Astrocyte (in vitro differentiated cells and primary cell): ENCODE results near the gene GDF7. TPM values are rescaled to one million over a fixed set of nuclear protein-coding genes. Genes with fewer than 3 reads are reported as not detected.

ENCODE experiments used
- DNase-seq: peaks from one replicate; pipeline ENCODE4 v3.0.0-alpha.2; 2010; ENCODE audit warnings: low read depth
- FAIRE-seq: peaks from 2 replicates; lab custom pipeline; 2011; peaks lifted over from hg19 to GRCh38; lab: Jason Lieb, UNC
- H2AFZ ChIP-seq: 2 replicates; pipeline ENCODE4 v1.6.0; 2012; ENCODE audit warnings: low read depth, low read length, inconsistent platforms
- H3K27ac ChIP-seq: 2 replicates; pipeline ENCODE4 v1.5.1; 2011; ENCODE audit warnings: low read depth, low read length, inconsistent platforms
- H3K27me3 ChIP-seq: 2 replicates; pipeline ENCODE4 v1.6.0; 2011; ENCODE audit warnings: low read length, inconsistent platforms; ENCODE audit not compliant: insufficient read depth
- H3K36me3 ChIP-seq: 2 replicates; pipeline ENCODE4 v1.5.1; 2011; ENCODE audit warnings: low read length, inconsistent platforms; ENCODE audit not compliant: insufficient read depth
- H3K4me1 ChIP-seq: 2 replicates; pipeline ENCODE4 v1.5.1; 2011; ENCODE audit warnings: low read length, inconsistent platforms; ENCODE audit not compliant: insufficient read depth
- H3K4me2 ChIP-seq: 2 replicates; pipeline ENCODE4 v1.6.0; 2012; ENCODE audit warnings: low read length, inconsistent platforms
- H3K4me3 ChIP-seq: 2 replicates; pipeline ENCODE4 v1.5.1; 2011; ENCODE audit warnings: low read depth, mild to moderate bottlenecking, low read length, inconsistent platforms; ENCODE audit not compliant: insufficient read depth
- H3K79me2 ChIP-seq: 2 replicates; pipeline ENCODE4 v1.6.0; 2012; ENCODE audit warnings: mild to moderate bottlenecking, low read length, inconsistent platforms; ENCODE audit not compliant: insufficient read depth
- H3K9ac ChIP-seq: 2 replicates; pipeline ENCODE4 v1.6.0; 2012; ENCODE audit warnings: mild to moderate bottlenecking, low read length, inconsistent platforms
- H3K9me3 ChIP-seq: 2 replicates; pipeline ENCODE4 v1.5.1; 2012; ENCODE audit warnings: low read depth, mild to moderate bottlenecking, low read length, inconsistent platforms; ENCODE audit not compliant: insufficient read depth
- H4K20me1 ChIP-seq: 2 replicates; pipeline ENCODE4 v1.6.0; 2012; ENCODE audit warnings: low read length, inconsistent platforms; ENCODE audit not compliant: insufficient read depth
- H3K27ac Mint-ChIP-seq: one replicate; pipeline ENCODE4 v1.8.0; 2021; ENCODE audit warnings: mild to moderate bottlenecking, mixed read lengths; ENCODE audit not compliant: unreplicated experiment
- H3K27me3 Mint-ChIP-seq: one replicate; pipeline ENCODE4 v1.8.0; 2021; ENCODE audit warnings: low read depth, mixed read lengths; ENCODE audit not compliant: unreplicated experiment
- H3K36me3 Mint-ChIP-seq: one replicate; pipeline ENCODE4 v1.8.0; 2021; ENCODE audit warnings: low read depth, mixed read lengths; ENCODE audit not compliant: unreplicated experiment
- H3K4me1 Mint-ChIP-seq: one replicate; pipeline ENCODE4 v1.8.0; 2021; ENCODE audit warnings: low read depth, mixed read lengths; ENCODE audit not compliant: unreplicated experiment
- H3K4me3 Mint-ChIP-seq: one replicate; pipeline ENCODE4 v1.8.0; 2021; ENCODE audit warnings: mild to moderate bottlenecking, moderate library complexity, mixed read lengths; ENCODE audit not compliant: unreplicated experiment
- H3K9me3 Mint-ChIP-seq: one replicate; pipeline ENCODE4 v1.8.0; 2021; ENCODE audit warnings: mild to moderate bottlenecking, mixed read lengths; ENCODE audit not compliant: unreplicated experiment
- CTCF ChIP-seq: IDR thresholded peaks from 2 replicates; pipeline ENCODE4 v1.5.1; 2011; ENCODE audit warnings: low read depth, mild to moderate bottlenecking, inconsistent platforms, low read length, moderate library complexity; ENCODE audit not compliant: insufficient read depth
- EZH2 ChIP-seq: IDR thresholded peaks from 2 replicates; pipeline ENCODE4 v1.6.1; 2012; ENCODE audit warnings: mild to moderate bottlenecking, low read length, inconsistent platforms; ENCODE audit not compliant: insufficient read depth
- total RNA-seq: library from RNA; stranded (reverse); gene quantifications from 2 replicates; pipeline ENCODE4 v1.2.1, GENCODE V29; 2021

GDF7 gene
- total RNA-seq, 1 donor from 2014 or later: 1.9 TPM

DNA sequence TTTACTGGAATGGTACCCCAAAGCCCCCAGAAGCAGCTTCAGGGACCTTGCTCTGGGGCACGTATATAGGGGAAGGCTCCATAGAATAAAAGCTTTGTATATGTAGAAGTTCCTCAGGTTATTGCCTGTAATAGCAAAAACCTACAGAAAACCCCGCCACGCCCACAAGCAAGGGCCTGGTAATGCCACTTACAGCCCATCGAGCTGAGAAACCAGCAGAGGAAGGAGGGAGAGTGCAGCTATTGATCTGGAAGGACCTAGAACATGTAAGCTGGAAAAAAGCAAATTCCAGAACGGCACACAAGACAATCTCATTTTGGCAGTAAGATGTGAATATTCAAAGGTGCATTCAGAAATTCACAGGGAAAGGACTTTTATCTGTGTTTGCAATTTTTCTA lies 31.8 kb upstream of the GDF7 start:
- peaks cover under 1% of the 10 kb centered on the region for H3K27me3 ChIP-seq
- H4K20me1 ChIP-seq: peaks cover 4% of the 10 kb centered on the region
- H3K9ac ChIP-seq: peak overlapping the region; percentile 65
- H3K9me3 Mint-ChIP-seq: no peaks in the 10 kb centered on the region
- H3K4me1 Mint-ChIP-seq: peaks cover 13% of the 10 kb centered on the region
- H3K36me3 ChIP-seq: no peaks in the 10 kb centered on the region
- FAIRE-seq (no peak), DNase-seq (no peak)
- H2AFZ ChIP-seq: no peak overlapping the region
- H3K9me3 ChIP-seq: no peaks in the 10 kb centered on the region
- H3K36me3 Mint-ChIP-seq: peaks cover 10% of the 10 kb centered on the region
- no peak overlapping the region for H3K4me3 ChIP-seq
- H3K27me3 Mint-ChIP-seq: no peaks in the 10 kb centered on the region
- no peak overlapping the region for H3K4me2 ChIP-seq
- peaks cover 20% of the 10 kb centered on the region for H3K4me1 ChIP-seq
- no peak overlapping the region for H3K4me3 Mint-ChIP-seq
- H3K27ac Mint-ChIP-seq: no peak overlapping the region
- TF ChIP-seq CTCF (no peak), EZH2 (no peak)
- no peak overlapping the region for H3K27ac ChIP-seq
- H3K79me2 ChIP-seq: no peaks in the 10 kb centered on the region

DNA sequence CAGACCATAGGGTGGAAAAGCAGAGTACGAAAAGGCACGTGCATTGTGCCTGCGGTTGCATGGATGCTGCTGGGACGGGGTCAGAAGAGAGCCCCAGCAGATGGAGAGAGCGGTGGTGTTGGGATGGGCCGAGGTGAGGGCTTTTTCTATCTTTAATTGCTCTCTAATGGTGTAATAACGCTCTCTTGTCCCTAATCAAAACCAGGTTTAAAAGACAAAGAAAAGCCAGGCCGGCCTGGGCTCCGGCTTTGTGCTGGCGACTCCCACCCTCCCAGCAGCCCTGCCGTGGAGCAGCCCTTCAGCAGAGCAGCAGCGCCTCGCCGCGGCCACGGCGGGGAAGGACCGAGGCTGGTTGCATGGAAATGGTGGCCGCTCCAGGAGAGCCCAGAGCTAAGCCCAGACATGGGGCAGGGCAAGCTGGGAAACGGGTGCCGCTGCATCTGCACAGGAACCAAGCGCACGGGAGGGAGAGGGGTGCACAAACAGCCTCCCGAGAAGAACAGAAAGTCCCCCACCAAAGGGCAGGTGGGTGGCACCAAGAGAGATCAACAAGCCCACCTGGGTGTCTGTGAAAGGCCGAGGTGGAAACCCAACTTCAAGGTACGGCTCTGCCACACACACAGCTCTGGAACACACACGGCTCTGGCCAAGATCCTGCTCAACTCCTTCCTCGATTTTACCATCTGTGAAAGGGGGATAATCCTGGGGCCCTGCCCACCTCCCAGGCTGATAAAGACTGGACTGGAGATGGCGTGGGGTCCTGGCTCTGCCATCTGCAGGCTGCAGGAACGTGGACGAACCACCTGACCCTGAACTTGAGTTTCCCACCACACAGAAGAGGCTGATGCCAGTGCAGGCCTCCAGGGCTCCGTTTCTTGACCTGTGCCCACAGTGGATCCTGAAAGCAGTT lies 31.0 kb upstream of the GDF7 start:
- no peaks in the 10 kb centered on the region for H3K79me2 ChIP-seq
- H3K4me1 ChIP-seq: peaks cover 23% of the 10 kb centered on the region
- peak overlapping the region; percentile 45 for H3K4me2 ChIP-seq
- Mint-ChIP-seq H3K4me1 (peaks cover 13% of the 10 kb centered on the region), H3K4me3 (no peak overlapping the region), H3K27me3 (no peaks in the 10 kb centered on the region), H3K36me3 (peaks cover 6% of the 10 kb centered on the region), H3K27ac (peak overlapping the region; percentile 1), H3K9me3 (no peaks in the 10 kb centered on the region)
- peak overlapping the region; percentile 64 for H2AFZ ChIP-seq
- DNase-seq (no peak), FAIRE-seq (no peak)
- H3K27ac ChIP-seq: no peak overlapping the region
- peak overlapping the region; percentile 65 for H3K9ac ChIP-seq
- no peak for TF ChIP-seq EZH2
- peak; percentile 77 for TF ChIP-seq CTCF
- H3K36me3 ChIP-seq: no peaks in the 10 kb centered on the region
- no peaks in the 10 kb centered on the region for H3K9me3 ChIP-seq
- no peak overlapping the region for H3K4me3 ChIP-seq
- H3K27me3 ChIP-seq: no peaks in the 10 kb centered on the region
- peaks cover 7% of the 10 kb centered on the region for H4K20me1 ChIP-seq

DNA sequence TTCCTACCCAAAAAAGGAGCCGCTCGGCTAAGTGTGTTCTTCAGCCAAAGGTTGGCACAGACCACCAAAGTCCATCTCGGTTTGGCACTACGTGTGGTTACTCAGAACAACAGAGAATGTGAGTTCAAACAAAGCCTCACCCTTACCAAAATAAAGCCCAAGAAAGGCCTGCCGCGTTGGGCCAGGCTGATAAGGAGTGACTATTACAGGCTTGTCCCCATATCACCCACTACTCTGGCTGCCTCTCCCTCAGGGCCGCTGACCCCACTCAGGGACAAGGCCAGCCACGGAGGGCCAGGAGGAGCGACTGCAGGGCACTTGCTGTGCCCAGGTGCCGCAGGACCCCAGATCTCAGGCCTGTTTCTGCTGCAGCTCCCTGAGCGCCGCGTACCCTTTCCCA lies 29.8 kb upstream of the GDF7 start:
- TF ChIP-seq EZH2 (no peak), CTCF (no peak)
- Histone ChIP-seq H3K9ac (no peak overlapping the region), H3K36me3 (no peaks in the 10 kb centered on the region), H3K4me1 (peaks cover 35% of the 10 kb centered on the region), H3K79me2 (no peaks in the 10 kb centered on the region), H3K4me2 (no peak overlapping the region), H3K9me3 (no peaks in the 10 kb centered on the region), H2AFZ (no peak overlapping the region), H3K27me3 (no peaks in the 10 kb centered on the region), H3K27ac (no peak overlapping the region), H3K4me3 (no peak overlapping the region), H4K20me1 (peaks cover 18% of the 10 kb centered on the region)
- H3K27ac Mint-ChIP-seq: no peak overlapping the region
- H3K27me3 Mint-ChIP-seq: no peaks in the 10 kb centered on the region
- peaks cover 25% of the 10 kb centered on the region for H3K4me1 Mint-ChIP-seq
- H3K9me3 Mint-ChIP-seq: no peaks in the 10 kb centered on the region
- H3K4me3 Mint-ChIP-seq: no peak overlapping the region
- peaks cover 4% of the 10 kb centered on the region for H3K36me3 Mint-ChIP-seq
- FAIRE-seq (no peak), DNase-seq (no peak)
